ENCODE data around the gene OR4D2. TPM values are rescaled to one million over a fixed set of nuclear protein-coding genes. Genes with fewer than 3 reads are reported as not detected.
A peak's percentile ranks its signal among the peaks of the same experiment; 100 is the strongest.

The OR4D2 gene
- total and polyA plus RNA-seq, 2 of the 13 experiments (the other 11 are each of a cell fraction or from before 2014, with no cell fraction given) = not detected

- Histone ChIP-seq H3K27me3 (ENCODE audit: control insufficient read depth in 1 of 2, insufficient read depth in 2 of 2, low read length in 2 of 2) (peaks cover 2 to 31% of the 10 kb centered on the region in 2 experiments; a peak in 2 of 5 replicates), H3K9ac (ENCODE audit: insufficient read depth, low read depth, low read length) (no peak overlapping the region), H3K4me1 (ENCODE audit: insufficient read depth, low read length) (peaks cover 6% of the 10 kb centered on the region; the same call in 1 of the 2 replicates), H3K9me3 (ENCODE audit: low read length) (no peaks in the 10 kb centered on the region), H3K36me3 (replicated peaks in 1 of 2; ENCODE audit: control insufficient read depth in 1 of 2, insufficient read depth in 2 of 2, low read length in 2 of 2) (no peaks in the 10 kb centered on the region), H3K27ac (ENCODE audit: extremely low read length, insufficient read depth, low read length) (no peak overlapping the region), H2AFZ (ENCODE audit: low read length) (no peak overlapping the region), H3K4me2 (ENCODE audit: low read depth, low read length) (no peak overlapping the region), H3K4me3 (replicated peaks in 1 of 3; ENCODE audit: insufficient read depth in 1 of 3, low read depth in 2 of 3, low read length in 3 of 3) (no peak overlapping the region), H4K20me1 (ENCODE audit: insufficient read depth, low read length) (no peaks in the 10 kb centered on the region), H3K79me2 (ENCODE audit: insufficient read depth, low read length) (no peaks in the 10 kb centered on the region)
- CTCF ChIA-PET (ENCODE audit: low intra/inter-chr PET ratio, low total read pairs) = no interaction called here
- in situ Hi-C loops (cut with HindIII; ENCODE audit: extremely low pct_ligation_motif_present, low pct_unique_long_range_greater_than_20kb) = no loop called here
- POLR2A ChIA-PET = no interaction called here
- BruUV-seq (replicated peaks) = no TSS peak
- peak; percentile 98 for ATAC-seq
- WGBS (ENCODE audit: low lambda C conversion rate) = 3% methylated on average over 8 of the region's 8 CpGs
- intact Hi-C loops (cut with micrococcal nuclease; ENCODE audit: unreplicated experiment) = no loop called here
- peak; percentile 45 for DNase-seq (ENCODE audit: low spot score)
- peak; percentile 95 for FAIRE-seq
- TF ChIP-seq ZNF549 (CRISPR knock-in tag; IDR thresholded peaks at IDR 0.05) (no peak), SALL1 (CRISPR knock-in tag; IDR thresholded peaks at IDR 0.05) (0 out of 2 replicates have a peak, but pooled peaks have one; percentile 9), XRCC5 (optimal IDR thresholded peaks at IDR 0.05; ENCODE audit: low read length) (peak; percentile 82), ZNF652 (CRISPR knock-in tag; IDR thresholded peaks at IDR 0.05; ENCODE audit: borderline replicate concordance, low read depth) (peak; percentile 88), FOXP1 (IDR thresholded peaks at IDR 0.05) (no peak), FOXP1 (CRISPR knock-in tag; IDR thresholded peaks at IDR 0.05) (0 out of 2 replicates have a peak, but pooled peaks have one; percentile 15), ZNF12 (CRISPR knock-in tag; IDR thresholded peaks at IDR 0.05) (no peak), ZBTB7A (CRISPR knock-in tag; IDR thresholded peaks at IDR 0.05) (no peak), GLMP (CRISPR knock-in tag; IDR thresholded peaks at IDR 0.05; ENCODE audit: borderline replicate concordance) (no peak), KDM2A (CRISPR knock-in tag; IDR thresholded peaks at IDR 0.05; ENCODE audit: borderline replicate concordance, low read depth) (peak; percentile 32; the same call in 1 of the 2 replicates), ATF3 (CRISPR knock-in tag; IDR thresholded peaks at IDR 0.05) (no peak), ZNF260 (CRISPR knock-in tag; IDR thresholded peaks at IDR 0.05; ENCODE audit: borderline replicate concordance, low read depth) (no peak), SOX13 (IDR thresholded peaks at IDR 0.05) (no peak), SOX13 (CRISPR knock-in tag; conservative IDR thresholded peaks at IDR 0.05 in 1 of 2, IDR thresholded peaks at IDR 0.05 in 1 of 2) (0 out of 4 replicates have a peak, but pooled peaks of 1 of the 2 experiments have one; percentile 16), STAG1 (CRISPR knock-in tag; IDR thresholded peaks at IDR 0.05) (peak; percentile 68), RAD21 (CRISPR knock-in tag; IDR thresholded peaks at IDR 0.05) (peak; percentile 61), CEBPG (CRISPR knock-in tag; IDR thresholded peaks at IDR 0.05) (peak; percentile 25; the same call in 1 of the 2 replicates)
- TF ChIP-seq, protein P1, sequence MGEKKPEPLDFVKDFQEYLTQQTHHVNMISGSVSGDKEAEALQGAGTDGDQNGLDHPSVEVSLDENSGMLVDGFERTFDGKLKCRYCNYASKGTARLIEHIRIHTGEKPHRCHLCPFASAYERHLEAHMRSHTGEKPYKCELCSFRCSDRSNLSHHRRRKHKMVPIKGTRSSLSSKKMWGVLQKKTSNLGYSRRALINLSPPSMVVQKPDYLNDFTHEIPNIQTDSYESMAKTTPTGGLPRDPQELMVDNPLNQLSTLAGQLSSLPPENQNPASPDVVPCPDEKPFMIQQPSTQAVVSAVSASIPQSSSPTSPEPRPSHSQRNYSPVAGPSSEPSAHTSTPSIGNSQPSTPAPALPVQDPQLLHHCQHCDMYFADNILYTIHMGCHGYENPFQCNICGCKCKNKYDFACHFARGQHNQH (CRISPR knock-in tag; IDR thresholded peaks at IDR 0.05) = 0 out of 2 replicates have a peak, but pooled peaks have one; percentile 28
- TF ChIP-seq, protein P2, sequence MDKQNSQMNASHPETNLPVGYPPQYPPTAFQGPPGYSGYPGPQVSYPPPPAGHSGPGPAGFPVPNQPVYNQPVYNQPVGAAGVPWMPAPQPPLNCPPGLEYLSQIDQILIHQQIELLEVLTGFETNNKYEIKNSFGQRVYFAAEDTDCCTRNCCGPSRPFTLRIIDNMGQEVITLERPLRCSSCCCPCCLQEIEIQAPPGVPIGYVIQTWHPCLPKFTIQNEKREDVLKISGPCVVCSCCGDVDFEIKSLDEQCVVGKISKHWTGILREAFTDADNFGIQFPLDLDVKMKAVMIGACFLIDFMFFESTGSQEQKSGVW (CRISPR knock-in tag; IDR thresholded peaks at IDR 0.05; ENCODE audit: borderline replicate concordance) = no peak
- TF ChIP-seq, protein P3, sequence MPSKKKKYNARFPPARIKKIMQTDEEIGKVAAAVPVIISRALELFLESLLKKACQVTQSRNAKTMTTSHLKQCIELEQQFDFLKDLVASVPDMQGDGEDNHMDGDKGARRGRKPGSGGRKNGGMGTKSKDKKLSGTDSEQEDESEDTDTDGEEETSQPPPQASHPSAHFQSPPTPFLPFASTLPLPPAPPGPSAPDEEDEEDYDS (CRISPR knock-in tag; IDR thresholded peaks at IDR 0.05) = no peak
- TF ChIP-seq, protein P4, sequence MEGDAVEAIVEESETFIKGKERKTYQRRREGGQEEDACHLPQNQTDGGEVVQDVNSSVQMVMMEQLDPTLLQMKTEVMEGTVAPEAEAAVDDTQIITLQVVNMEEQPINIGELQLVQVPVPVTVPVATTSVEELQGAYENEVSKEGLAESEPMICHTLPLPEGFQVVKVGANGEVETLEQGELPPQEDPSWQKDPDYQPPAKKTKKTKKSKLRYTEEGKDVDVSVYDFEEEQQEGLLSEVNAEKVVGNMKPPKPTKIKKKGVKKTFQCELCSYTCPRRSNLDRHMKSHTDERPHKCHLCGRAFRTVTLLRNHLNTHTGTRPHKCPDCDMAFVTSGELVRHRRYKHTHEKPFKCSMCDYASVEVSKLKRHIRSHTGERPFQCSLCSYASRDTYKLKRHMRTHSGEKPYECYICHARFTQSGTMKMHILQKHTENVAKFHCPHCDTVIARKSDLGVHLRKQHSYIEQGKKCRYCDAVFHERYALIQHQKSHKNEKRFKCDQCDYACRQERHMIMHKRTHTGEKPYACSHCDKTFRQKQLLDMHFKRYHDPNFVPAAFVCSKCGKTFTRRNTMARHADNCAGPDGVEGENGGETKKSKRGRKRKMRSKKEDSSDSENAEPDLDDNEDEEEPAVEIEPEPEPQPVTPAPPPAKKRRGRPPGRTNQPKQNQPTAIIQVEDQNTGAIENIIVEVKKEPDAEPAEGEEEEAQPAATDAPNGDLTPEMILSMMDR (CRISPR knock-in tag; IDR thresholded peaks at IDR 0.05) = peak; percentile 76
These were observed 30.0 kb upstream of the OR4D2 start for GRCh38 chr17:58136669-58137279.

Data from HepG2 (cell line).